HEK293 (cell line): ENCODE measurements around the gene STC2.

ENCODE experiments used
- CTCF ChIP-seq: fragments of 450-650 bp; formaldehyde crosslinking; IDR thresholded peaks from 2 replicates; pipeline ENCODE4 v1.5.1; 2016; ENCODE audit warnings: missing biosample characterization, missing genetic modification characterization
- FEZF1 ChIP-seq: fragments of 450-650 bp; formaldehyde crosslinking; IDR thresholded peaks from 2 replicates; pipeline ENCODE4 v1.5.1; 2016; ENCODE audit warnings: missing biosample characterization, missing genetic modification characterization
- INSM2 ChIP-seq: fragments of 450-650 bp; formaldehyde crosslinking; IDR thresholded peaks from 2 replicates; pipeline ENCODE4 v1.5.1; 2016; ENCODE audit warnings: missing biosample characterization, missing genetic modification characterization
- KLF10 ChIP-seq: fragments of 450-650 bp; IDR thresholded peaks from 2 replicates; pipeline ENCODE4 v1.5.1; 2018; ENCODE audit warnings: missing biosample characterization, mild to moderate bottlenecking, missing genetic modification characterization
- KLF16 ChIP-seq: fragments of 450-650 bp; formaldehyde crosslinking; IDR thresholded peaks from 2 replicates; pipeline ENCODE4 v1.5.1; 2017; ENCODE audit warnings: missing biosample characterization, missing genetic modification characterization
- KLF7 ChIP-seq: fragments of 450-650 bp; formaldehyde crosslinking; IDR thresholded peaks from 2 replicates; pipeline ENCODE4 v1.5.1; 2016; ENCODE audit warnings: missing biosample characterization, missing genetic modification characterization, borderline replicate concordance
- KLF8 ChIP-seq: fragments of 450-650 bp; formaldehyde crosslinking; IDR thresholded peaks from 2 replicates; pipeline ENCODE4 v1.5.1; 2016; ENCODE audit warnings: missing biosample characterization, missing genetic modification characterization
- PRDM1 ChIP-seq: fragments of 450-650 bp; formaldehyde crosslinking; IDR thresholded peaks from 2 replicates; pipeline ENCODE4; 2016; ENCODE audit warnings: missing biosample characterization, missing genetic modification characterization
- RBAK ChIP-seq: fragments of 450-650 bp; formaldehyde crosslinking; IDR thresholded peaks from 2 replicates; pipeline ENCODE4 v1.5.1; 2016; ENCODE audit warnings: missing biosample characterization, missing genetic modification characterization
- REPIN1 ChIP-seq: fragments of 450-650 bp; formaldehyde crosslinking; IDR thresholded peaks from 2 replicates; pipeline ENCODE4 v1.5.1; 2017; ENCODE audit warnings: missing biosample characterization, missing genetic modification characterization, low read depth
- SCRT1 ChIP-seq: fragments of 450-650 bp; formaldehyde crosslinking; IDR thresholded peaks from 2 replicates; pipeline ENCODE4 v1.5.1; 2016; ENCODE audit warnings: missing biosample characterization, missing genetic modification characterization, borderline replicate concordance
- SCRT2 ChIP-seq: fragments of 450-650 bp; formaldehyde crosslinking; IDR thresholded peaks from 2 replicates; pipeline ENCODE4 v1.5.1; 2016; ENCODE audit warnings: missing biosample characterization, missing genetic modification characterization
- SP2 ChIP-seq: fragments of 450-650 bp; formaldehyde crosslinking; IDR thresholded peaks from 2 replicates; pipeline ENCODE4 v1.5.1; 2016; ENCODE audit warnings: missing biosample characterization, missing genetic modification characterization
- SP3 ChIP-seq: fragments of 450-650 bp; formaldehyde crosslinking; IDR thresholded peaks from 2 replicates; pipeline ENCODE4 v1.5.1; 2016; ENCODE audit warnings: missing biosample characterization, missing genetic modification characterization
- TCF7L2 ChIP-seq: IDR thresholded peaks from 2 replicates; pipeline ENCODE4 v1.6.1; 2011; ENCODE audit warnings: low read depth, mild to moderate bottlenecking, inconsistent platforms, low read length, moderate library complexity, borderline replicate concordance
- ZBTB21 ChIP-seq: fragments of 450-650 bp; formaldehyde crosslinking; IDR thresholded peaks from 2 replicates; pipeline ENCODE4 v1.5.1; 2017; ENCODE audit warnings: missing biosample characterization, missing genetic modification characterization
- ZBTB8A ChIP-seq: fragments of 450-650 bp; formaldehyde crosslinking; IDR thresholded peaks from 2 replicates; pipeline ENCODE4 v1.5.1; 2016; ENCODE audit warnings: missing biosample characterization, missing genetic modification characterization
- ZFP37 ChIP-seq: fragments of 450-650 bp; formaldehyde crosslinking; IDR thresholded peaks from 2 replicates; pipeline ENCODE4 v1.5.1; 2016; ENCODE audit warnings: missing biosample characterization, missing genetic modification characterization
- ZFP41 ChIP-seq: fragments of 450-650 bp; formaldehyde crosslinking; IDR thresholded peaks from 2 replicates; pipeline ENCODE4 v1.5.1; 2016; ENCODE audit warnings: missing biosample characterization, missing genetic modification characterization, borderline replicate concordance
- ZFP69B ChIP-seq: fragments of 450-650 bp; formaldehyde crosslinking; IDR thresholded peaks from 2 replicates; pipeline ENCODE4 v1.5.1; 2016; ENCODE audit warnings: missing biosample characterization, missing genetic modification characterization
- ZIC2 ChIP-seq: fragments of 450-650 bp; formaldehyde crosslinking; IDR thresholded peaks from 2 replicates; pipeline ENCODE4 v1.5.1; 2016; ENCODE audit warnings: missing biosample characterization, missing genetic modification characterization
- ZNF155 ChIP-seq: fragments of 450-650 bp; formaldehyde crosslinking; IDR thresholded peaks from 2 replicates; pipeline ENCODE4 v1.5.1; 2016; ENCODE audit warnings: missing biosample characterization, missing genetic modification characterization
- ZNF16 ChIP-seq: fragments of 450-650 bp; formaldehyde crosslinking; IDR thresholded peaks from 2 replicates; pipeline ENCODE4 v1.5.1; 2016; ENCODE audit warnings: low read depth, missing biosample characterization, missing genetic modification characterization
- ZNF18 ChIP-seq: fragments of 450-650 bp; formaldehyde crosslinking; IDR thresholded peaks from 2 replicates; pipeline ENCODE4 v1.5.1; 2016; ENCODE audit warnings: missing biosample characterization, missing genetic modification characterization
- ZNF19 ChIP-seq: fragments of 450-650 bp; formaldehyde crosslinking; IDR thresholded peaks from 2 replicates; pipeline ENCODE4; 2016; ENCODE audit warnings: missing biosample characterization, missing genetic modification characterization, low read depth
- ZNF221 ChIP-seq: fragments of 450-650 bp; formaldehyde crosslinking; IDR thresholded peaks from 2 replicates; pipeline ENCODE4 v1.5.1; 2017; ENCODE audit warnings: missing biosample characterization, missing genetic modification characterization, borderline replicate concordance
- ZNF24 ChIP-seq: fragments of 450-650 bp; formaldehyde crosslinking; IDR thresholded peaks from 2 replicates; pipeline ENCODE4 v1.5.1; 2016; ENCODE audit warnings: missing biosample characterization, missing genetic modification characterization
- ZNF302 ChIP-seq: fragments of 450-650 bp; formaldehyde crosslinking; IDR thresholded peaks from 2 replicates; pipeline ENCODE4 v1.5.1; 2016; ENCODE audit warnings: missing biosample characterization, missing genetic modification characterization, low read depth
- ZNF354C ChIP-seq: fragments of 450-650 bp; formaldehyde crosslinking; IDR thresholded peaks from 2 replicates; pipeline ENCODE4 v1.5.1; 2016; ENCODE audit warnings: missing biosample characterization, missing genetic modification characterization, low read depth, borderline replicate concordance
- ZNF366 ChIP-seq: fragments of 450-650 bp; formaldehyde crosslinking; conservative IDR thresholded peaks from 2 replicates; pipeline ENCODE4 v1.5.1; 2016; ENCODE audit warnings: missing biosample characterization, missing genetic modification characterization
- ZNF37A ChIP-seq: fragments of 450-650 bp; IDR thresholded peaks from 2 replicates; pipeline ENCODE4 v1.5.1; 2018; ENCODE audit warnings: missing biosample characterization, missing genetic modification characterization
- ZNF391 ChIP-seq: fragments of 450-650 bp; formaldehyde crosslinking; IDR thresholded peaks from 2 replicates; pipeline ENCODE4 v1.5.1; 2016; ENCODE audit warnings: low read depth, missing biosample characterization, missing genetic modification characterization, borderline replicate concordance
- ZNF501 ChIP-seq: fragments of 450-650 bp; formaldehyde crosslinking; IDR thresholded peaks from 2 replicates; pipeline ENCODE4 v1.5.1; 2016; ENCODE audit warnings: missing biosample characterization, missing genetic modification characterization
- ZNF529 ChIP-seq: fragments of 450-650 bp; formaldehyde crosslinking; IDR thresholded peaks from 2 replicates; pipeline ENCODE4 v1.5.1; 2017; ENCODE audit warnings: missing genetic modification characterization, missing biosample characterization; ENCODE audit not compliant: insufficient replicate concordance
- ZNF544 ChIP-seq: fragments of 450-650 bp; formaldehyde crosslinking; IDR thresholded peaks from 2 replicates; pipeline ENCODE4 v1.5.0; 2017; ENCODE audit warnings: missing biosample characterization, missing genetic modification characterization
- ZNF555 ChIP-seq: fragments of 450-650 bp; formaldehyde crosslinking; conservative IDR thresholded peaks from 2 replicates; pipeline ENCODE4 v1.5.1; 2017; ENCODE audit warnings: missing biosample characterization, mild to moderate bottlenecking, missing genetic modification characterization, inconsistent platforms
- ZNF701 ChIP-seq: fragments of 450-650 bp; formaldehyde crosslinking; IDR thresholded peaks from 2 replicates; pipeline ENCODE4 v1.5.1; 2016; ENCODE audit warnings: missing biosample characterization, missing genetic modification characterization
- ZSCAN30 ChIP-seq: fragments of 450-650 bp; IDR thresholded peaks from 2 replicates; pipeline ENCODE4 v1.5.1; 2018; ENCODE audit warnings: missing biosample characterization, mild to moderate bottlenecking, missing genetic modification characterization, moderate library complexity
- ZXDB ChIP-seq: fragments of 450-650 bp; formaldehyde crosslinking; IDR thresholded peaks from 2 replicates; pipeline ENCODE4 v1.5.1; 2016; ENCODE audit warnings: missing biosample characterization, missing genetic modification characterization

Gene STC2

GRCh38 chr5:173331956-173332479 is 3.8 kb upstream of the STC2 start (continued):
- TF ChIP-seq SP3 (tag by site-specific recombination): peak; percentile 91
- no peak for TF ChIP-seq FEZF1
- no peak for TF ChIP-seq ZNF155
- peak; percentile 76 for TF ChIP-seq KLF8 (tag by site-specific recombination)
- TF ChIP-seq ZNF391 (tag by site-specific recombination): no peak
- TF ChIP-seq ZFP37 (tag by site-specific recombination): no peak
- TF ChIP-seq KLF16 (tag by site-specific recombination): no peak; the same call in none of the 2 replicates
- TF ChIP-seq ZNF24 (tag by site-specific recombination): peak; percentile 62; the same call in 1 of the 2 replicates
- TF ChIP-seq ZNF302 (tag by site-specific recombination): no peak
- TF ChIP-seq PRDM1: peak; percentile 25; the same call in 1 of the 2 replicates
- no peak for TF ChIP-seq ZNF16
- TF ChIP-seq ZNF544 (tag by site-specific recombination): no peak
- TF ChIP-seq ZBTB8A (tag by site-specific recombination): peak; percentile 65
- 0 out of 2 replicates have a peak, but pooled peaks have one; percentile 11 for TF ChIP-seq ZBTB21 (tag by site-specific recombination)
- no peak for TF ChIP-seq ZIC2
- no peak for TF ChIP-seq ZNF354C (tag by site-specific recombination)
- TF ChIP-seq REPIN1: no peak
- TF ChIP-seq SCRT1 (tag by site-specific recombination): no peak
- TF ChIP-seq ZNF221 (tag by site-specific recombination): no peak
- TF ChIP-seq ZXDB (tag by site-specific recombination): peak; percentile 41; the same call in 1 of the 2 replicates
- TF ChIP-seq KLF7 (tag by site-specific recombination): no peak
- TF ChIP-seq RBAK: no peak
- no peak for TF ChIP-seq ZNF37A
- TF ChIP-seq CTCF: peak; percentile 93
- TF ChIP-seq ZFP69B (tag by site-specific recombination): 0 out of 2 replicates have a peak, but pooled peaks have one; percentile 37
- TF ChIP-seq INSM2 (tag by site-specific recombination): no peak
- no peak for TF ChIP-seq ZFP41 (tag by site-specific recombination)
- TF ChIP-seq ZNF701 (tag by site-specific recombination): no peak
- TF ChIP-seq TCF7L2: no peak
- TF ChIP-seq KLF10 (tag by site-specific recombination): peak; percentile 58; the same call in 1 of the 2 replicates
- TF ChIP-seq ZSCAN30: no peak
- no peak for TF ChIP-seq ZNF555 (tag by site-specific recombination)
- no peak for TF ChIP-seq ZNF366
- no peak for TF ChIP-seq ZNF19 (tag by site-specific recombination)
- TF ChIP-seq SCRT2 (tag by site-specific recombination): no peak
- no peak for TF ChIP-seq ZNF529 (tag by site-specific recombination)
- 0 out of 2 replicates have a peak, but pooled peaks have one; percentile 13 for TF ChIP-seq ZNF18
- peak; percentile 38; the same call in 1 of the 2 replicates for TF ChIP-seq ZNF501 (tag by site-specific recombination)
- peak; percentile 51 for TF ChIP-seq SP2 (tag by site-specific recombination)
